ENCODE results near the gene VAV2. TPM values are rescaled to one million over a fixed set of nuclear protein-coding genes. Genes with fewer than 3 reads are reported as not detected.

Gene VAV2
- total RNA-seq, 1 donor from 2014 or later: 6.0 TPM

GRCh38 chr9:133889584-133890301 is 102.4 kb downstream of the VAV2 start:
- DNase-seq: no peak

GRCh38 chr9:133888809-133889491 is 103.2 kb downstream of the VAV2 start:
- no peak for DNase-seq

- DNase-seq: no peak
Observed at GRCh38 chr9:133888048-133888808, 103.9 kb downstream of the VAV2 start.

DNA sequence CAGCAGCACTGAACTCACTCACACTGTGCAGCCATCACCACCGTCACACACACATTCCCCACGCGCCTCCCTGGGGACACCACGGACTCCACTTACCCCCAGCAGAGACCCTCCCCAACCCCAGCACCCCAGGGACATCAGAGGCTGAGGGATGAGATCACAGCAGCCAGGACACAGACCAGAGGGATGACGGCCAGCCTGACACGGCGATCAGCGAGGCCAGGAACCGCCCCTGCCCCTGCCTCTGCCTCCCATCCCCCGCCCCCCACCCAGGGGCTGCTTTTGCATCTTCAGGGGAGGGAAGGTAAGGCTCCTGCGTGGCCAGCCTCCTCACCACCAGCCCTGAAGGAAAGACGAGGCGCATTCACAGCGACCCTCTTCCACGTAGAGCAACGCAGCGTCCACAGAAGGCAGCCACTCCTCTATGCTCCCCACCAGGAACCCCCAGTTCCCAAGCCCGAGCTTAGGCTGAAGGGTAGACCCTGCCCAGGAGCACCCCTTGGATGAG is 104.5 kb downstream of the VAV2 start:
- no peak for DNase-seq

- DNase-seq: no peak
Observed at GRCh38 chr9:133886563-133887501, 105.3 kb downstream of the VAV2 start.

- DNase-seq: no peak
Observed at GRCh38 chr9:133884907-133885744, 107.0 kb downstream of the VAV2 start.

GRCh38 chr9:133882849-133883755 is 109.0 kb downstream of the VAV2 start:
- DNase-seq: no peak

DNA sequence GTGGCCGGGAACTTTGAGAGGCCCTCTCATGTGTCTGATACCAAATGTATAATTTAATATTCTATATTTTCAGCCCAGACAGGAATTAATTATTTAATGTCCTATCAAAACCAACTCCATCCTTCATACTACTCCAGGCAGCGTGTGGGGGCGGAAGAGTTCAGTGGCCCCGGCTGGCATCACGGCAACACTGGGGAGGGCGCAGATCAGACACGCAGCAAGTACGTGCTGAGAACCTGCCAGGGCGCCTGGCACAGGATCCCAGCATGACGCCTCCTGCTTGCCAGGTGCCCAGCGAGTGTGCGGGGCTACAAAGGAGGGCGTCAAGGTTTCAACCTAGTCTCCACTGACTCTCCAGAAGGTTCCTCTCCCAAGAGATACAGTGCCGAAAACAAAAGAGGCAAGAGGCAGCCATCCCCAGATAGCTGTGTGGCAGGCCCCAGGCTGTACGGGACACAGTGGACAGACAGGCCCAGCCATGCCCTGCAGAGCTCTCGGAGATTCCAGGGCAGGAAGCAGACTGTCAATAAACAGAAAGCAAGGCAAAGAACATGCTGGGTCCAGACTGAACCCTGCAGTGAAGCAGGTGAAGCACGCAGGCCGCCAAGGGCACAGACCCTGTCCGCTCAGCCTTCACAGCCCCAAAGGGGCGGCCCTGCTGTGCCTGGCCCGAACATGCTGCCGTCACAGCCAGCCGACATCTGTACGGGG is 110.3 kb downstream of the VAV2 start:
- DNase-seq: no peak

DNA sequence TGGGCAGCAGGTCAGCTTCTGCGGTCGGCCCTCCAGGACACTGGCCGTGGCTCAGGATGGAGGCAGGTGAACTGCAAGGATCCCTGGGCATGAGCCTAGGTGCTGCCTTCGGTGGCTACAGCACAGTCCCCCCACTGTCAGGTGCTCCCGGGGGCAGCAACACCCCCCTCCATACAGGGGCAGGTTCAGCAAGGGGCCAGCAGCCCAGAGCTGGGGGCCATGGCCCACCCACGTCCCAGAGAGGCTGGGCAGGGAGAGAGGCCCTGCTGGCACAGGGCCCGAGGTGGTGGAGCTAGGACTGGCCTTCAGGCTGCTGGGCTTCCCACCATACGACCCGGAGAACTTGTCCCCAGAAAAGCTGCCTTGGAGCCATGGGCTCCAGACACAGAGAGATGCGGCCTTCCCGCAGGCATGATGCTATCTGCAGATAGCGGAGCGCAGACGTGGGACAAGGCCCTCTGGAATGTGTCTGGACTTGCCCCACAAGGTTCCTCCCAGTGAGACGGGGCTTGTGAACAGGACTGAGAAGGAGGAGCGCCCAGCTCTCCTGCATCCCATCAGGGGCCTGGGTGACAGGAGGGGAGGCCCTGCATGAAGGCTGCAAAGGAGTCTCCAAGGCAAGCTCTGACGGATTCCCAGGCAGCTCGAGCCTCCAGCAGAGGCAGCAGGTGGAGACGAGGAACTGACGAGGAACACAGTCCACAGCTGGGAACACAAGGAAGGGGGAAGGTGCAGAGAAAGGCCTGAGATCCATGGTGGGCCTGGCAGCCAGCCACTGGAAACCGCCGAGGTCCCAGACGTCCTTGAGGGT is 111.1 kb downstream of the VAV2 start:
- DNase-seq: no peak

- DNase-seq: no peak
Observed at GRCh38 chr9:133880136-133880535, 112.0 kb downstream of the VAV2 start.

- DNase-seq: no peak
Observed at GRCh38 chr9:133879615-133880014, 112.5 kb downstream of the VAV2 start.

- no peak for DNase-seq
Observed at GRCh38 chr9:133878402-133878801, 113.7 kb downstream of the VAV2 start.

GRCh38 chr9:133877967-133878366 is 114.2 kb downstream of the VAV2 start:
- no peak for DNase-seq

DNA sequence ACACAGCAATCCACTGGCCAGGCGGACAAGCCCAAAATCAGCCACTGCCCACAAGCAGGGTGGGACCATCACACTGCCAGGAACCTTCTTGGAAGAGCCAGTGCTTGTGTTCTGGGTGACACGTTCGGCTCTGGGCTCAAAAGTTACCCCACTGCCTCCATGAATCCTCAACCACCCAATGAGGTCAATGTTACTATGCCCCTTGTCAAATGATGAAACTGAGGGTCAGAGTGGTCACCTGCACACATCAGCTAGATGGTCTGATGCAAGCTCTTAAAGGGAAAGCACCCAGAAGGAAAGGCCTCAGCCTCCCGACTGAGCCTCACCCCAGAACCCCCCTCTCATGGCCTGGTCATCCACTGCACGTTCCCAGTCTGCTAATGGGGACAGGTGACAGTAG is 114.8 kb downstream of the VAV2 start:
- DNase-seq: no peak

DNA sequence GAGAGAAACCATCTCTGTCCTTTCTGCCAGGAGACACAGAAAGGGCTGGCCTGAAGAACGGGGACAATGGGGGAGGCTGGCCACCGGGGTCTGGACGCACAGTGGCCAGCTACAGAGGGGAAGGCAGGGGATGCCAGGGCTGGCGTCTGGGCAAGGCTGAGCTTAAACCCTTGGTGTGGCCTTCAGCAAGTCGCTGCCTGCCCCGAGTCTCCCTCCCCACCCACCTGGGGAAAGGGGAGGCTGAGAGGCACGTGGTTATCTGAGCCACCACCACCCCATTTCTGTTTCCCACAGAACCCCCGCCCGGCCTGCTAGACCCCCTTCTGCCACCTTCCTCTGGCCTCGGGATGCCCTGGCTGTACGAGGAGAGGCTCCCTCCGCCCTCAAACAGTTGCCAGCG is 115.3 kb downstream of the VAV2 start:
- DNase-seq: no peak

- DNase-seq: no peak
Observed at GRCh38 chr9:133876144-133876543, 116.0 kb downstream of the VAV2 start.

- DNase-seq: no peak
Observed at GRCh38 chr9:133875131-133875530, 117.0 kb downstream of the VAV2 start.

DNA sequence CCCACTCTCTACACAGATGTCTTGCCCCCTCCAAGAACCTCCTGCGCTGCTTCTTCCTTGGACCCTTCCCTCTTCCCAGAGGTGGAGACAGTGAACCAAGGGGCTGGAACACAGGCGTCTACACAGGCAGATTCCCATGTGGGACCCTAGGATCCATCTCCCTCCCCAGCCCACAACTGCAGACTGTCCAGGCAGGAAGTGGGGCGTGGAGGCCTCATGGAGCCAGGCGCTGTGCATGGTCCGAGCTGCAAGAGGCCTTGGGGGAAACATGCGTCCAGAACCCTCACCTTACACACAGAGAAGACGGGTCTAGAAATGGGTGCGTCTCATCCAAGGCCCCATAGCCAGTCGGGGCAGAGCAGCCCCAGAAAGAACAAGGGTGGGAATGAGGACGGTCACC is 117.5 kb downstream of the VAV2 start:
- DNase-seq: no peak

Measured in skin of body (tissue), 2 donors.